Measurements from ENCODE around the gene OR2AT4. TPM values are rescaled to one million over a fixed set of nuclear protein-coding genes. Genes with fewer than 3 reads are reported as not detected.
"Not testable (repeated sequence)": the region's sequence is repeated elsewhere in the genome, so short reads cannot be mapped to it uniquely, and the experiment has no call there.

The OR2AT4 gene
- total RNA-seq, 2 experiments from 2014 or later = not detected

DNA sequence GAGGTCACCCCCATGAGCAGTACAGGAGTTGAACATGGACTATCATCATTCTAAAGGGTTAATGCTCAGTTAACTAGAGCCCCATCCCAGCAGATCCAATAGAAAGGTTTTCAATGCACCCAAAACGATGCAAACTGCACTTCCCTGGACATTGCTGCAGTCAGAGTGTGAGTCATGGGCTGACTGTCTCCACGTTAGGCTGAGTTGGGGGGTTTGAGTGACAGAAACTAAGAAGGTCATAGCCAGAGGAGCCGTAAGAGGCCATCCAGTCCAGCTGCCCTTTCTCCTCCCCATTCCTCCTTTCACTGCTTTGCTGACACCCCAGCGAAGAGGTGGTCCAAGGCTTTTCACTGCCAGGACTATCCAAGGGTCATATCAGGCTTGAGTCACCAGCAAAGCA is 10.5 kb upstream of the OR2AT4 start:
- ChIA-PET CTCF (interaction anchor here (0.6 kb wide), 1 partner anchor 162 kb away, joined by 3 read pairs; no protein-coding TSS in a partner anchor), POLR2A (no interaction called here)

DNA sequence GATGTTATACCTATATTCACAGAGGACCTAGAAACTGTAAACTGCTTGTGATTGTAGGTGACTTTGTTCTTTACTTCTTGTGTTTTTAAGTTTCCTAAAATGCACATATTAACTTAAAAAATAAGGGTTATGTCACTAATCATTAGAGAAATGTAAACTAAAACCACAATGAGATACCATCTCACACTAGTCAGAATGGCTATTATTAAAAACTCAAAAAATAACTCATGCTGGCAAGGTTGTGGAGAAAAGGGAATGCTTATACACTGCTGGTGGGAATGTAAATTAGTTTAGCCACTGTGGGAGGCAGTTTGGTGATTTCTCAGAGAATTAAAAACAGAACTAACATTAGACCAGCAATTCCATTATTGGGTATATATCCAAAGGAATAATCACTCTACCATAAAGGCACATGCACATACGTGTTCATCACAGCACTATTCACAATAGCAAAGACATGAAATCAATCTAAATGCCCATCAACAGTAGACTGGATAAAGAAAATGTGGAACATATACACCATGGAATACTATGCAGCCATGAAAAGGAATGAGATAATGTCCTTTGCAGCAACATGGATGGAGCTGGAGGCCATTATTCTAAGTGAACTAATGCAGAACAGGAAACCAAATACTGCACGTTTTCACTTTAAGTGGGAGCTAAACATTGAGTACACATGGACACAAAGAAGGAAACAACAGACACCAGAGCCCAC is 9.4 kb upstream of the OR2AT4 start:
- CTCF ChIA-PET = interaction anchor here (0.7 kb wide), 1 partner anchor 152 kb away, joined by 3 read pairs; no protein-coding TSS in a partner anchor
- POLR2A ChIA-PET = not testable (repeated sequence)

DNA sequence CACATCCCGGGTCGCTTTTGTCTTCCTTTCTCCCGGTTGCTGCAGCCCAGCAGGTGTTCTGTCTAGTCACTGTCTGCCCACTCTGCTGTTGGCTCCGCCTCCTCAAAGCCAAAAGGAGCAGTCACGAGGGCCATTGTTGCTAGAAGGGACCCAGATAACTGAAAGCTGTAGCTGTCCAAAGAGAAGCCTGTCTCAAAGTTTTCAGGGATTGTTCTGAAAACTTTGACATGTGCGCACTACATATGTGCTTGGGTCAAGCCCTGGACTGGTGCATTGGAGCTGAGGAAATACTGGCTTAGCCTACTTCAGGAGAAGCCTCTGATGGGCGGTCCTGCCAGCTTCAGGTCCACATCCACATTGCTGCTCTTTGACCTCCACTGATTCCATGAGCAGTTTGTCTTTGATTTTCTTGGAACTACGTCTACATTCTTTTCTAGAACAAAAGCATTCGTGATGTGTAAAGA is 8.8 kb upstream of the OR2AT4 start:
- CTCF ChIA-PET = no interaction called here
- POLR2A ChIA-PET = no interaction called here

DNA sequence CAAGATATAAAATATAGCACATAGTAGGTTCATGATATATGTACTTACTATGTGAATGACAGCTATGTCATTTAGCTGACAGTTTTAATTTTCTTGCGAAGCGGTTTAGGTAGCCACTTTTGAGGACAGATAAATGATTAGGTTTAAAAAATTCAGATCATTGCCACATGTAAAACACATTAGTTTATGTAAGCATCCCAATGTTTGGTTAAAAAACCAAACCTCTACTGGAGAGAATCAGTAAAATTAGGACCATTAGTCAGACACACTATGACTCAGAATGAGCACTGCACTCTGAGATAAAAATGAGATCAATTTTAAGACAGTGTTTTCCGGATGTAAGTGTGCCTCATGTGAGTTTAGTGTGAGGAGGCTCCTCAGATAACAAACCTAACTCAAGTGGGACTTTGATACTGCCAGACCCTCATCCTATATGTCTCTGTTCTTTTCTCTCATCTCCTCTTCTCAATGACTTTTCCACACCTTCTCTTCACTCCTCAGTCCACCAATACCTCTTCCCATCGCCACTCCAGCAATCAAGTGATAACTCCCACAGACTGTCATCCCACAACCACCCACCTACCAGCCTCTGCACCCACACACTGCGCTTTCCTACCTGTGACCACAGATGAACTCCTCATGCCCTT is 6.8 kb upstream of the OR2AT4 start:
- ChIA-PET POLR2A (no interaction called here), CTCF (no interaction called here)

DNA sequence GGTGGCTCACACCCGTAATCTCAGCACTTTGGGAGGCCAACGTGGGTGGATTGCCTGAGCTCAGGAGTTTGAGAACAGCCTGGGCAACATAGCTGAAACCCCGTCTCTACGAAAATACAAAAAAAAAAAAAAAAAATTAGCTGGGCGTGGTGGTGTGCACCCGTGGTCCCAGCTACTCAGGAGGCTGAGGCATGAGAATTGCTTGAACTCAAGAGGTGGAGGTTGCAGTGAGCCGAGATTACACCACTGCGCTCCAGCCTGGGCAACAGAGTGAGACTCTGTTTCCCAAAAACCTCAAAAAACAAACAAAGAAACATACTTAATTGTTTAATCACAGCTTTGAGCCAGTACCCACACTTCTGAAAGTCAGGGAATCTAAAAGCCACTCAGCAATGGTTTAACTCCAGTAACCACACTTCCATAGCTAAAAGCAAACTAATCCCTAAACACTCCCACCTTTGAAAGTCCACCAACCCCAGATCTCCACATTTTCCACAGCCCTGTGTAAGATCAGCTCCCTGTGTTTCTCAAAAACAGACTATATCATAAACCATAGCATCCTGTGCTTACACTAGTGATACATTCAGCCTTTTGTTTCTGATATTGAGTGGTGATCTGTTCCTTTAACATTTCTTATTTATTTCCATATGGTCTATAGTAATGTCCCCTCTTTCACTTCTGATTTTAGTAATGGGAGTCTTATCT is 4.9 kb upstream of the OR2AT4 start:
- ChIA-PET CTCF (no interaction called here), POLR2A (no interaction called here)

DNA sequence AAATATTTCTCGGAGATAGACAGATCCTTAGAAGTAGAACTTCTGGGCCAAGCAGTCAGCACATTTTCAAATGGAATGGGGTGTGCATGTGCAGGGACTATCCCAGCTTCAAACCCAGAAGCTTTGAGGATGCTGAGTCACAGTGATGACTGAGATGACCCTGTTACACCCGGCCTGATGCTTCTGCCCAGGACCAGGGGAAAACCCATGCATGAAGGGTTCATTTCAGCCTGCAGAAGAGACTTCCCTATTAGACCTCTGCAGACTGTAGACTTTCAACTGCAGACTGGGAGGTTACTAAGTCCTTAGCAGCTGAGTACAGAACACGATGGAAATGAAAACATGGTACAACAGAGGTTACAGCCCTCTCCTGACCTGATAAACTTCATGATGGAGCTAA is 3.6 kb upstream of the OR2AT4 start:
- POLR2A ChIA-PET = no interaction called here
- CTCF ChIA-PET = interaction anchor here (1.9 kb wide), 1 partner anchor 77 kb away, joined by 5 read pairs; no protein-coding TSS in a partner anchor

DNA sequence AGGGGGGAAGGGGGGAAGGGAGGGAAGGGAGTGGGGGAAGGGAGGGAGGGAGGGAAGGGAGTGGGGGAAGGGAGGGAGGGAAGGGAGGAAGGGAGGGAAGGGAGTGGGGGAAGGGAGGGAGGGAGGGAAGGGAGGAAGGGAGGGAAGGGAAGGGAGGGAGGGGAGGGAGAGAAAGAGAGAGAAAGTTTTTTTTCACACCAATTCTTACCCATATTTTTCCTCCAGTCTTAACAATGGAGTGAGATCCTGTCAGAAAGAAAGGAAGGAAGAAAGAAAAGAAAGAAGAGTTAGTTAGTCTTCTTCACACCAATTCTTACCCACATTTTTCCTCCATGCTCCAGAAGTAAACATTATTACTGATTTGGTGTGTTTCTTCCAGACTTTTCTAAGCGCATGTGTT is 3.0 kb upstream of the OR2AT4 start:
- ChIA-PET POLR2A (no interaction called here), CTCF (interaction anchor here (1.9 kb wide), 1 partner anchor 77 kb away, joined by 5 read pairs; no protein-coding TSS in a partner anchor)

DNA sequence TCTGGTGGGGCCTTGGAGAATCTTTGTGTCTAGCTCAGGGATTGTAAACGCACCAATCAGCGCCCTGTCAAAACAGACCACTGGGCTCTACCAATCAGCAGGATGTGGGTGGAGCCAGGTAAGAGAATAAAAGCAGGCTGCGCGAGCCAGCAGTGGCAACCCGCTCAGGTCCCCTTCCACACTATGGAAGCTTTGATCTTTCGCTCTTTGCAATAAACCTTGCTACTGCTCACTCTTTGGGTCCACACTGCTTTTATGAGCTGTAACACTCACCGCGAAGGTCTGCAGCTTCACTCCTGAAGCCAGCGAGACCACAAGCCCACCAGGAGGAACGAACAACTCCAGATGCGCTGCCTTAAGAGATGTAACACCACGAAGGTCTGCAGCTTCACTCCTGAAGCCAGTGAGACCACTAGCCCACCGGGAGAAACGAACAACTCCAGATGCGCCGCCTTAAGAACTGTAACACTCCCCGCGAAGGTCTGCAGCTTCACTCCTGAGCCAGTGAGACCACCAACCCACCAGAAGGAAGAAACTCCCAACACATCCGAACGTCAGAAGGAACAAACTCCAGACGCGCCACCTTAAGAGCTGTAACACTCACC is 2.3 kb upstream of the OR2AT4 start:
- CTCF ChIA-PET = not testable (repeated sequence)

DNA sequence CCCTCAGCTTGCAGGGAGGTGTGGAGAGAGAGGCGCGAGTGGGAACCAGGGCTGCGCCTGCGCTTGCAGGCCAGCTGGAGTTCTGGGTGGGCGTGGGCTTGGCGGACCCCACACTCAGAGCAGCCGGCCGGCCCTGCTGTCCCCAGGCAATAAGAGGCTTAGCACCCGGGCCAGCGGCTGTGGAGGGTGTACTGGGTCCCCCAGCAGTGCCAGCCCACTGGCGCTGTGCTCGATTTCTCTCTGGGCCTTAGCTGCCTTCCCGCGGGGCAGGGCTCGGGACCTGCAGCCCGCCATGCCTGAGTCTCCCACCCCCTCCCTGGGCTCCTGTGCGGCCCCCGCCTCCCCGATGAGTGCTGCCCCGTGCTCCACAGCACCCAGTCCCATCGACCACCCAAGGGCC is 1.5 kb upstream of the OR2AT4 start:
- POLR2A ChIA-PET = not testable (repeated sequence)
- CTCF ChIA-PET = interaction anchor here (1.3 kb wide), 1 partner anchor 42 kb away, joined by 4 read pairs; no protein-coding TSS in a partner anchor

More for the DNA sequence above, 2.3 kb upstream of the OR2AT4 start:
- POLR2A ChIA-PET = not testable (repeated sequence)

DNA sequence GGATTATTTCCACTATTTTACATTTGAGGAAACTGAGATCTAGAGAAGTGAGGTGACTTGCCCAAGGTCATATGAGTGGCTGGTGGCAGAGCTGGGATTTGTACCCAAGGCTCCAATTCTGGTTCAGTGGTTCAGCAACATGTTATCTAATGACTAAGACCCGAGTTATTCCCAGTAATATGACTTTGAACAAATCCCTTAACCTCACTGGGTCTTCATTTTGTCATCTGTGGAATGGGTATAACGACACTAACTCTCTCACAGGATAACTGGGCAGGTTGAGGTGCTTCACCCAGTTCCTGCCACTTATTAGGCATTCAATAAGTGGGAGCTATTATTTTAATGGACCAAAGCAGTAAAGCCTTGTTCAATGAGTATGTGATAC is 489 bp upstream of the OR2AT4 start:
- POLR2A ChIA-PET = no interaction called here
- CTCF ChIA-PET = interaction anchor here (1.3 kb wide), 1 partner anchor 43 kb away, joined by 4 read pairs; no protein-coding TSS in a partner anchor

DNA sequence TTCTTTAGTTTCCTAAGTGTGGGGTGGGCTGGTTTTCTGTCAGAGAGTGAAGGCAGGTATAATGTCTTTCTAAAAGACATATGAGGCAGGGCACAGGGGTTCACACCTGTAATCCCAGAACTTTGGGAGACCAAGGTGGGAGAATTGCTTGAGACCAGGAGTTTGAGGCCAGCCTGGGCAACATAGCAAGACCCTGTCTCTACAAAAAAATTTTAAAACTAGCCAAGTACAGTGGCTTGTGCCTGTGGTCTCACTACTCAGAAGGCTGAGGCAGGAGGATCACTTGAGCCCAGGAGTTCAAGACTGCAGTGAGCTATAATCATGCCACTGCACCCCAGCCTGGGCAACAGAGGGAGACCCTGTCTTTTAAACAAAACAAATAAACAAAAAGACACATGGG is 2.3 kb downstream of the OR2AT4 start:
- POLR2A ChIA-PET, CTCF ChIA-PET: not testable (repeated sequence)

DNA sequence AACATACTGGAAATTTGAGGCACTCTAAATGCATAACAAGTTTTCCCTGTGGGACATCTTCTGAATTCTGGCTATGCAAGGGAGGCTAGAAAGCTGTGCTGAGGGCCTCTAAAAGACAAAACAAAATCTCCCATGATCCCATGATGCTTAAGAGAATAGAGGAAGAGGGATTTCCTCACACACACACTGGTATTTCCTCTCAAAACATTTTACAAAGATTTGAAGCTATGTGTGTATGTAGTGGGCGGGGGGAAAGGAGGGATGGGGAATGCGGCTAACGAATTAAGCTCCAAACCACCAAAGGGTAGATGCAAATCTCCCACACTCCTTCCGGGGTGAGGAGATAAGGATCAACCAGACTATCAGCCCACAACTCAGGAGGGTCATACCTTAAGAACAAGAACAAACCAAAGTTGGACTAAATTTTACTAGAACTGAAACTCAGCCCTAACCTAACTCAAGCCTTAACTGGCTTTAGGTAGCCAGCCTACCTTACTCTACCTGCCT is 6.0 kb downstream of the OR2AT4 start:
- ChIA-PET POLR2A (no interaction called here), CTCF (no interaction called here)

DNA sequence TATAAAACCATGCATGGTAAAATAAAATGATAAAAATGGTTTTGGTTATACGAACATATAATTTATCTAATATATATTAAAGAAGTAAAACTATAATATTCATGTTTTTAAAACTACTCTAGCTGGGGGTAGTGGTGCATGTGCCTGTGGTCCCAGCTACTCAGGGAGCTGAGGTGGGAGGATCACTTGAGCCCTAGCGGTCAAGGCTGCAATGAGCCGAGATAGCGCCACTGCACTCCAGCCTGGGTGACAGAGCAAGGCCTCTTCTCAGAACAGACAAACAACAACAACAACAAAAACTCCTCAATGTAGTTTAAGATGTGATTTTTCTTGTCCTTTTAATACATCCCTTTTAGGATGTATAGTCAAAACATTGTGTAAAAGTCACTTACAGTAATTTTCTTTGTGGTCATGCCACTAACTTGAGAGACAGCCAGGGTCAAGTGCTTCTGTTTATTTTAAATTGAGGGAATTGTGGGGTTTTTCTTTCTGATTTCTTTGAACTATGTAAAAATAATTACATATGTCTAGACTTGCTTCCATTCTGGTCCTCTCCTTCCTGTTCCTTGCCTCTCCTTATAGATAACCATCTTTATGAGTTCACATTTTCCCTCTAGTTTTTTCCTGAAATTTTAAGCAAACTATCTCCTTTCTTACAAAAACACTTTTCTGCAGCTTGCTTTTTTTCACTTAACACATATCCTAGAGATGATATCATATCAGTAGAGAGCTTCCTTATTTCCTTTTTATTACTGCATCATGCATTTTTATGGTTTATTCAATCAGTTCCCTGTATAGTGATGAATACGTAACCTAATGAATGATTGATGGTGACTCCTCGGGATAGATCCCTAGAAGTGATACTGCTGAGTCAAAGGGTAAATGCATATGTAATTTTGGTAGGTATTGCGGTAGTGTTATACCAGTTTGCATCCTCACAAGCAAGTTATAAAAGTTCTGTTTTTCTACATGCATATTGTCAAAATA is 9.1 kb downstream of the OR2AT4 start:
- CTCF ChIA-PET = no interaction called here

DNA sequence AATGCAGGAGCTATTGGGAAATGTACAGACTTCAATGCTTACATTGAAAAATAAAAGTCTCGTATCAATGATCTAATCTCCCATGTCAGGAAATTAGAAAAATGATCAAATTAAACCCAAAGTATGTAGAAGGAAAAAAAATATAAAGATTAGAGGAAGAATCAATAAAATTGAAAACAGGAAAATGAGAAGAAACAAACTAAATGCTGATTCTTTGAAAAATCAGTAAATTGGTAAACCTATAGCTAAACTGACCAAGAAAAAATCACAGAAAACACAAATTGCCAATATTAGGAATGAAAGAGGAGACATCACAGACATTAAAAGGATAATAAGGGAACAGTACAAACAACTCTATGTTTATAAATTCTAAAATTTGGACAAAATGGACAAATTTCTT is 11.8 kb downstream of the OR2AT4 start:
- ChIA-PET CTCF (interaction anchor here (0.8 to 1.0 kb wide), 2 partner anchors 56 to 105 kb away, joined by 3 read pairs; no protein-coding TSS in a partner anchor), POLR2A (no interaction called here)

More for the DNA sequence above, 9.1 kb downstream of the OR2AT4 start:
- POLR2A ChIA-PET = no interaction called here

DNA sequence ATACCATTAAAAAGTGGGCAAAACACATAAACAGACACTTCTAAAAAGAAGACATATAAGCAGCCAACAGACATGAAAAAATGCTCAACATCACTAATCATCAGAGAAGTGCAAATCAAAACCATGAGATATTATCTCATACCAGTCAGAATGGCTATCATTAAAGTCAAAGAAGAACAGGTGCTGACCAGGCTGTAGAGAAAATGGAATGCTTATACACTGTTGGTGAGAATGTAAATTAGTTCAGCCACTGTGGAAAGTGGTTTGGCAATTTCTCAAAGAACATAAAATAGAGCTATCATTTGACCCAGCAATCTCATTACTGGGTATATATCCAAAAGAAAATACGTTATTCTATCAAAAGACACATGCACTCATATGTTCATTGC is 13.5 kb downstream of the OR2AT4 start:
- CTCF ChIA-PET = no interaction called here
- POLR2A ChIA-PET = interaction anchor here (0.7 kb wide), 1 partner anchor 150 kb away, joined by 3 read pairs; no protein-coding TSS in a partner anchor

DNA sequence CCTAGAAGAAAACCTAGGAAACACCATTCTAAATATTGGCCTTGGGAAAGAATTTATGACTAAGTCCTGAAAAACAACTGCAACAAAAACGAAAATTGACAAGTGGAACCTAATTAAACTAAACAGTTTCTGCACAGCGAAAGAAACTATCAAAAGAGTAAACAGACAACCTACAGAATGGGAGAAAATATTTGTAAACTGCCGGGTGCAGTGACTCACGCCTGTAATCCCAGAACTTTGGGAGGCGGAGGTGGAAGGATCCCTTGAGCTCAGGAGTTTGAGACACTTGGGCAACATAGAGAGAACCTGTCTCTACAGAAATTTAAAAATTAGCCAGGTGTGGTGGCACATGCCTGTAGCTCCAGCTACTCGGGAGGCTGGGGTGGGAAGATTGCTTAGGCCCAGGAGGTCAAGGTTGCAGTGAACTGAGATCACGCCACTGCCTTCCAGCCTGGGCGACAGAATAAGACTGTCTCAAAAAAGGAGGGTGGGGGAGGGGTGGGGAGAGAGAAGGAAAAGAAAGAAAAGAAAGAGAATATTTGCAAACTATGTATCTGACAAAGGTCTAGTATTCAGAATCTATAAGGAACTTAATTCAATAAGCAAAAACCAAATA is 14.0 kb downstream of the OR2AT4 start:
- ChIA-PET CTCF (no interaction called here), POLR2A (no interaction called here)

DNA sequence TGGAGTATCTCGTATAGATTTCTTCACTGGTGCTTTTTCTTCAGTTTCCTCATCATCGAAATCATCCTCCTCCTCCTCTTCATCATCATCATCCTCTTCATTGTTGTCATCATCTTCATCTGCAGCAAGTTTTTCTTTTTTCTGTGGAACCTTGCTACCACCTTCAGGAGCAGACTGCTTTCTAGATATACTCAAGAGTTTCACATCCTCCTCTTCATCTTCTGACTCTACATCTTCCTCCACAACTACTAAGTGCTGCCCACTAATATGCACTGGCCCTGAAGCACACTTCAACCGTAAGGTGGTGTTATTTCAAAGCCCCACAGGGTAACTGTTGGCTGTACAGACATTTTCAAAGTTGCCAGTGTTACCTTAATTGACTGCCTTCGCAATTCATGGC is 17.1 kb downstream of the OR2AT4 start:
- ChIA-PET POLR2A (no interaction called here), CTCF (no interaction called here)

DNA sequence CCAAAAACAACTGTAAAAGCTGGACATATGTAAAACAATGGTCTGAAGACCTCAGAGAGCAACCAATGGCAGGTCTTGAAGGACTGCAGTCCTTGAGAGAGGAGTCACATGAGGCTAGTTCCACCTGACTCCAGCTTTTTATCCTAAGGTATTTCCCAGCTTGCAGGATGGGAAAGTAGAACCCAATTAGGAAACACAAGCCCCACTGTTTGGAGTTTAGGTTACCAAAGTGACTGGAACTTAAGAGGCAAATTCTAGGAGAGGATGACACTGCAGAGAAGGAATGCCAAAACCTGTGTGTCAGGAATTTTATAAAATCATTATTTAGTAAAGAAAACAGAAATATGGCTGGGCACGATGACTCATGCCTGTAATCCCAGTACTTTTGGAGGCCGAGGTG is 18.4 kb downstream of the OR2AT4 start:
- POLR2A ChIA-PET = no interaction called here
- CTCF ChIA-PET = no interaction called here

DNA sequence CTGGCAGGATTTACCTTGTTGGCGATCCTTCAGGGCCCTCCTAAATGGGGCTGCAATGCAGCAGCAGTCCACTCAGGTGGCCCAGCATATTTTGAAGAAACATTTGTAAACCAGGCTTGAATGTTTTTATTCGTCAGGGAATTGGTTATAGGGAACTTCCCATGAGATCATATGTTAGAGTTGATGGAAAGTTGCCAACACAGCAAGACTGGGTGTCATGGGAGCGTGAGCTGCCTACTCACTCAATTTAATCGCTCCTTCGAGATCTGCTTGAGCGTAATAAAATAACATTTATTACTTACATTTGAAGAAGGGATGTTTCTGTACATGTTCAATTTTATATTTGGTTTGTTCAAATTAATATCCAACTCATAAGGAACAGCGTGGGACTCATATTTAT is 19.4 kb downstream of the OR2AT4 start:
- POLR2A ChIA-PET = no interaction called here
- CTCF ChIA-PET = no interaction called here
